Kidney (tissue), 14 donors: ENCODE results near the gene TCF25. TPM values are rescaled to one million over a fixed set of nuclear protein-coding genes. Genes with fewer than 3 reads are reported as not detected.
A peak's percentile ranks its signal among the peaks of the same experiment; 100 is the strongest.
"Not testable (repeated sequence)": the region's sequence is repeated elsewhere in the genome, so short reads cannot be mapped to it uniquely, and the experiment has no call there.

Experiments used
- DNase-seq, 5 donors: peaks; one replicate each; pipeline ENCODE4 v3.0.0-alpha.2; 2013 to 2020
- FAIRE-seq: peaks from 2 replicates; lab custom pipeline; 2012; peaks lifted over from hg19 to GRCh38; lab: Jason Lieb, UNC
- H3K27ac ChIP-seq, 2 donors: one replicate each; pipeline ENCODE4 v1.7.0; 2013; ENCODE audit warnings: low read depth in 2 of 2, low read length in 2 of 2, inconsistent platforms in 1 of 2
- H3K27me3 ChIP-seq: one replicate; pipeline ENCODE4 v1.7.1; 2013; ENCODE audit warnings: low read length, inconsistent platforms; ENCODE audit not compliant: control insufficient read depth, insufficient read depth
- H3K36me3 ChIP-seq, 3 donors: one replicate each; pipeline versions ENCODE4 v1.7.0 to v1.7.1; 2013; ENCODE audit warnings: low read length in 3 of 3, control low read depth in 1 of 3, inconsistent platforms in 1 of 3; ENCODE audit not compliant: insufficient read depth in 3 of 3, control insufficient read depth in 2 of 3
- H3K4me1 ChIP-seq, 3 donors: one replicate each; pipeline versions ENCODE4 v1.7.0 to v1.7.1; 2013; ENCODE audit warnings: low read length in 3 of 3, inconsistent platforms in 1 of 3, low read depth in 1 of 3; ENCODE audit not compliant: control insufficient read depth in 2 of 3, insufficient read depth in 2 of 3
- H3K4me3 ChIP-seq, 3 donors: one replicate each; pipeline versions ENCODE4 v1.7.0 to v1.8.1; 2013; ENCODE audit warnings: low read length in 3 of 3, control low read depth in 1 of 3, inconsistent platforms in 1 of 3
- H3K9ac ChIP-seq, 3 donors: one replicate each; pipeline versions ENCODE4 v1.7.0 to v1.7.1; 2013; ENCODE audit warnings: low read length in 3 of 3, control low read depth in 1 of 3, inconsistent platforms in 1 of 3
- H3K9me3 ChIP-seq, 3 donors: one replicate each; pipeline versions ENCODE4 v1.7.0 to v1.7.1; 2013; ENCODE audit warnings: low read length in 3 of 3, control low read depth in 1 of 3, inconsistent platforms in 1 of 3; ENCODE audit not compliant: control insufficient read depth in 2 of 3, insufficient read depth in 1 of 3
- CTCF ChIP-seq: IDR thresholded peaks from 3 replicates; pipeline ENCODE4 v1.5.1; 2012; ENCODE audit warnings: mild to moderate bottlenecking, moderate library complexity, borderline replicate concordance; ENCODE audit not compliant: insufficient read depth; ENCODE audit errors: extremely low read depth
- intact Hi-C: fragments of 100-400 bp; cut with DNase I; formaldehyde crosslinking; loops from one replicate; pipeline ENCODE4 v1.11.1; 2022
- polyA plus RNA-seq: library from polyadenylated mRNA; stranded (reverse); fragments of 350-450 nt; fragmentation: Illumina TruSeq; extraction: RNeasy Lipid Tissue Mini Kit (QIAGEN cat#74804); gene quantifications from one replicate; pipeline ENCODE4 v1.2.3, GENCODE V29; 2014; ENCODE audit warnings: low read depth, low replicate concordance; ENCODE audit not compliant: insufficient read depth
- total RNA-seq: library from RNA; stranded (reverse); fragmentation: NEBNext Ultra II Directional; extraction: Animal tissue kit (Norgen Biotek cat#: 25700); gene quantifications from one replicate; pipeline ENCODE4 v1.2.1, GENCODE V29; 2021
- donor health status: control.
- donor health status: control.
- donor health status: control.
- donor health status: control.
- donor health status: control.
- donor health status: DM: yes; HTN: yes; CAD: no.
- donor health status: Normal renal cell carcinoma (clear cell type).

The TCF25 gene
- total and polyA plus RNA-seq, 2 donors from 2014 or later, result 157 to 209 TPM

GRCh38 chr16:89871895-89872294 lies 1.5 kb upstream of the TCF25 start:
- H3K27ac ChIP-seq, result no peak overlapping the region
- no peaks in the 10 kb centered on the region for H3K27me3 ChIP-seq
- intact Hi-C loops, result no loop called here
- peaks cover 0 to 4% (median 0%) of the 10 kb centered on the region in 3 donors for H3K4me1 ChIP-seq
- H3K36me3 ChIP-seq, result peaks cover 0 to 7% (median 5%) of the 10 kb centered on the region in 3 donors
- DNase-seq, result no peak
- peaks cover 0 to 7% (median 0%) of the 10 kb centered on the region in 3 donors for H3K9me3 ChIP-seq
- no peak overlapping the region for H3K9ac ChIP-seq
- TF ChIP-seq CTCF, result no peak
- H3K4me3 ChIP-seq, result no peak overlapping the region
- FAIRE-seq, result no peak

GRCh38 chr16:89873972-89874689 lies 739 bp downstream of the TCF25 start:
- peak overlapping the region; percentile 32 to 65 (median 65) for H3K9ac ChIP-seq

GRCh38 chr16:89879123-89879522 lies 5.7 kb downstream of the TCF25 start:
- H3K36me3 ChIP-seq, result peaks cover 9 to 28% (median 21%) of the 10 kb centered on the region in 3 donors
- H3K9me3 ChIP-seq, DNase-seq, H3K9ac ChIP-seq, H3K27me3 ChIP-seq, H3K4me3 ChIP-seq, H3K4me1 ChIP-seq, intact Hi-C loops, H3K27ac ChIP-seq, FAIRE-seq: not testable (repeated sequence)

More at GRCh38 chr16:89873972-89874689, 739 bp downstream of the TCF25 start:
- FAIRE-seq, result no peak
- Histone ChIP-seq H3K4me3 (peak overlapping the region; percentile 65 to 79 (median 68)), H3K27me3 (no peaks in the 10 kb centered on the region), H3K9me3 (no peaks in the 10 kb centered on the region), H3K36me3 (peaks cover 4 to 7% (median 5%) of the 10 kb centered on the region in 3 donors), H3K4me1 (peaks cover 0 to 4% (median 0%) of the 10 kb centered on the region in 3 donors), H3K27ac (peak overlapping the region; percentile 100)
- TF ChIP-seq CTCF, result no peak
- intact Hi-C loops, result no loop called here
- peak; percentile 95 to 99 (median 97) for DNase-seq

- TF ChIP-seq CTCF, result no peak
- DNase-seq (no peak), FAIRE-seq (no peak)
- intact Hi-C loops, result no loop called here
- Histone ChIP-seq H3K4me3 (no peak overlapping the region), H3K27me3 (no peaks in the 10 kb centered on the region), H3K9me3 (no peaks in the 10 kb centered on the region), H3K27ac (no peak overlapping the region), H3K36me3 (peaks cover 5 to 31% (median 31%) of the 10 kb centered on the region in 3 donors), H3K4me1 (no peaks in the 10 kb centered on the region), H3K9ac (no peak overlapping the region)
Measured at GRCh38 chr16:89880477-89881367, 7.3 kb downstream of the TCF25 start.
